ENCODE data around the gene UBXN10. TPM values are rescaled to one million over a fixed set of nuclear protein-coding genes. Genes with fewer than 3 reads are reported as not detected.

Gene UBXN10
- total and polyA plus RNA-seq, 7 donors = 0.04 to 0.48 (median 0.17) TPM

DNA sequence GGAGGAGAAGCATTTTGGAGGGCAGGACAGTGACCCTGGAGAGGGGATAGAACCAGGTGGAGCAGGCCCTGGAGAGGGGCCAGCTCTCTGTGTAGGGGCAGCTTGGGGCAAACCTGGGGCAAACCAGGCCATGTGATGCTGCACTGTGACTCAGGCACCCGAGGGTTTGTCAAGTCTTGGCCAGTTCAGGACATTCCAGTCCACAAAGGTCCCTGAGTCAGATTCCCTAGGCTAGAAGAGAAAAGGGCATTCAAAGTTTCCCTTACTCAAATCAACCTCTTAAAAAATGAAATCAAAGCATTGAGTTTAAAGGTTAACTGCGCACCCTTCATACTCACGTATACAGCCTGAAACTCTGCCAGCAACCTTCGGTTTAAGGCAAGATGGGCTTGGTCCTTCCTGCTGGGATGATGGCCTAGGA is 25.6 kb downstream of the UBXN10 start:
- H3K4me3 ChIP-seq = no peak overlapping the region
- no peaks in the 10 kb centered on the region for H3K36me3 ChIP-seq (ENCODE audit: insufficient read depth in 1 of 2, low read depth in 1 of 2)
- peaks cover 4% of the 10 kb centered on the region for H3K4me1 ChIP-seq
- H3K9me3 ChIP-seq = no peaks in the 10 kb centered on the region
- no peak for DNase-seq
- H3K27ac ChIP-seq = no peak overlapping the region
- WGBS, 3 donors = 55 to 69% (median 58%) methylated on average over 4 of the region's 4 CpGs
- intact Hi-C loops (cut with DNase I) = loop anchor here (5.0 to 10.0 kb wide), 3 partner anchors 161 to 223 kb away; no protein-coding TSS in a partner anchor
- no peak for ATAC-seq
- H3K27me3 ChIP-seq (ENCODE audit: insufficient read depth in 3 of 3, low read length in 2 of 3) = peaks cover 0 to 17% (median 0%) of the 10 kb centered on the region in 3 donors
- TF ChIP-seq, protein P1, sequence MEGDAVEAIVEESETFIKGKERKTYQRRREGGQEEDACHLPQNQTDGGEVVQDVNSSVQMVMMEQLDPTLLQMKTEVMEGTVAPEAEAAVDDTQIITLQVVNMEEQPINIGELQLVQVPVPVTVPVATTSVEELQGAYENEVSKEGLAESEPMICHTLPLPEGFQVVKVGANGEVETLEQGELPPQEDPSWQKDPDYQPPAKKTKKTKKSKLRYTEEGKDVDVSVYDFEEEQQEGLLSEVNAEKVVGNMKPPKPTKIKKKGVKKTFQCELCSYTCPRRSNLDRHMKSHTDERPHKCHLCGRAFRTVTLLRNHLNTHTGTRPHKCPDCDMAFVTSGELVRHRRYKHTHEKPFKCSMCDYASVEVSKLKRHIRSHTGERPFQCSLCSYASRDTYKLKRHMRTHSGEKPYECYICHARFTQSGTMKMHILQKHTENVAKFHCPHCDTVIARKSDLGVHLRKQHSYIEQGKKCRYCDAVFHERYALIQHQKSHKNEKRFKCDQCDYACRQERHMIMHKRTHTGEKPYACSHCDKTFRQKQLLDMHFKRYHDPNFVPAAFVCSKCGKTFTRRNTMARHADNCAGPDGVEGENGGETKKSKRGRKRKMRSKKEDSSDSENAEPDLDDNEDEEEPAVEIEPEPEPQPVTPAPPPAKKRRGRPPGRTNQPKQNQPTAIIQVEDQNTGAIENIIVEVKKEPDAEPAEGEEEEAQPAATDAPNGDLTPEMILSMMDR (IDR thresholded peaks at IDR 0.05) = no peak

DNA sequence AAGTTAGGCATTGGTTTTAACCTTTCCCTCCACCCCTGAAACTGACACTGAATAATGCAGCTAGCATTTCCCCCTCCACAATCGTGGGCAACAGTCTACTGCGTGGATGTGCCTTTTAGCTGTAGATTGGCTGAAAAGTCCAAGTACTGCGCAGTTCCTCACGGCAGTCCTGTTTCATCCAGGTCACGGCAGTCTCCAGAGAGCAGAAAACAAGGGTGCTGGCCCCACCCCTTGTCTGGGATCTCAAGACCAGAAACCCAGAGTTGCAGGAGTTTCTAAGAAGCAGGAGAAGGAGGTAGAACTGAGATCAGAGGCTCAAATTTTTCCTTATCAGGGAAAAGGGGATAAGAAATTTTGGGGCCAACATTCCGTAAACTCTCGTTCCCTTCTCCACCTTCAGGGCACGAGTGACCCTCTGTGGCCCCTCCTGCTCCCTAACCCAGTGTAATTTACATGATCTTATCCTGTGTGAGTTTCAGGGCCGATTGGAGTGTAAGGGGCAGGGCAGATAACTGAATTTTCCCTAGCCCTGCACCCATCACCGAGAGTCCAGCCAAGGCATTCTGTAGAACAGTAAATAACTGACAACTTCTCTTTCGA is 26.3 kb downstream of the UBXN10 start:
- Histone ChIP-seq H3K4me3 (no peak overlapping the region), H3K36me3 (ENCODE audit: insufficient read depth in 1 of 2, low read depth in 1 of 2) (no peaks in the 10 kb centered on the region), H3K27ac (no peak overlapping the region), H3K4me1 (peaks cover 4% of the 10 kb centered on the region), H3K27me3 (ENCODE audit: insufficient read depth in 3 of 3, low read length in 2 of 3) (peaks cover 0 to 20% (median 0%) of the 10 kb centered on the region in 3 donors), H3K9me3 (no peaks in the 10 kb centered on the region)
- WGBS, 3 donors = 67 to 70% (median 68%) methylated on average over 11 of the region's 11 CpGs
- ATAC-seq = peak in 1 of 4 donors; percentile 26
- TF ChIP-seq, protein P1 (IDR thresholded peaks at IDR 0.05) = no peak
- no peak for DNase-seq
- intact Hi-C loops (cut with DNase I) = loop anchor here (2.0 to 10.0 kb wide), 4 partner anchors 160 to 281 kb away; no protein-coding TSS in a partner anchor

DNA sequence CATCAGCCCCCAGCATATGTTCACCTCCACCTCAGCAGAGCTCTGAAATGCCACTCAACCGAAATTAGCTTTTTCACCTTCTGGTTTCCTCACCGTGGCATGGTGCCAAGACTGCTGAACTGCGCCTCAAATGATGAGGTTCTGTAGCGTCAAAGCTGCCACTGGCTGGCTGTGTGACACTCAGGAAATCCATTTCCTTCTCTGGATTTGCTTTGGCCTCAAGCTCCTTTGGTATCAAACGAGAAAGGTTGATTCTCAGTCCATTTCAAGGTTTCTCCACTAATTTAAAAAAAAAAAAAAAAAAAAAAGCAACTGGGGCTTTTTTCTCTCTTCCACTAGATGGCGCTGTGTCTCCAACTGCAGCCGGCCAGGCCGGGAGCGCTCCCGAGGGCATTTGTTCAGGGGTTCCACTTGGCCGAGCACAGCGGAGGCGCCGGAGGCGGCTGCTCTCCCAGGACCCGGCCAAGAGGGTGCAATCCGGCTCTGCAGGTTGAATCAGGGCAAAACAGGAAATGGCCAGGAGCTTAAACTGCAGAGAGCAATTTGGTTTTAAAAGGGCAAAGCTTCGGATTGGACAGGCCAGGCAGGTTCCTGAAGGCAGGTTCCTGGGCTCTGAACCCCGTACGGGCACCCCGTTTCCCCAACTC is 26.9 kb downstream of the UBXN10 start:
- intact Hi-C loops (cut with DNase I) = loop anchor here (2.0 to 10.0 kb wide), 4 partner anchors 159 to 280 kb away; no protein-coding TSS in a partner anchor

DNA sequence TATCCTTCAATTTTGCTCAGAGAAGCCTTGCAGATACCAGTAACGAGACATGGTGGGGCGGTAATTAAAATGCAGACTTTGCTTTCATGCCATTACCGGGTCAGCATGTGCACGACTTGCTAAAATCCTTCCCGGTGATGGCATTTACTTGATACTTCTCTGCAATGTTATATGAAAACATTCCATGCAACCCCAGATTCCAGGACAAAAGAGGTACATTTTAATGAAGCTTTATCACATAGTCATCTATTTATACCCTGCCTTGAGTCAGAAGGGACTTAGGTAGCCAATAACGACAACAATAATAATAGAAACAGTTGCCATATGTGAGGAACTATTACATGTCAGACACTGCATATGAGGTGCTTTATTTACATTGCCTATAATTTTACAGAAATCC is 29.8 kb downstream of the UBXN10 start:
- intact Hi-C loops (cut with DNase I) = loop anchor here (2.0 to 10.0 kb wide), 3 partner anchors 207 to 277 kb away; no protein-coding TSS in a partner anchor
- H3K4me1 ChIP-seq = peaks cover 4% of the 10 kb centered on the region
- H3K4me3 ChIP-seq = no peak overlapping the region
- ATAC-seq = no peak
- no peak overlapping the region for H3K27ac ChIP-seq
- H3K36me3 ChIP-seq (ENCODE audit: insufficient read depth in 1 of 2, low read depth in 1 of 2) = no peaks in the 10 kb centered on the region
- no peak for DNase-seq
- TF ChIP-seq, protein P1 (IDR thresholded peaks at IDR 0.05) = no peak
- WGBS, 3 donors = 72 to 73% (median 73%) methylated on average over 6 of the region's 6 CpGs
- H3K27me3 ChIP-seq (ENCODE audit: insufficient read depth in 3 of 3, low read length in 2 of 3) = peaks cover 0 to 13% (median 0%) of the 10 kb centered on the region in 3 donors
- H3K9me3 ChIP-seq = no peaks in the 10 kb centered on the region

More for the DNA sequence above, 26.9 kb downstream of the UBXN10 start:
- DNase-seq = peak; percentile 55 to 81
- Histone ChIP-seq H3K9me3 (no peaks in the 10 kb centered on the region), H3K4me3 (peak overlapping the region; percentile 32), H3K27ac (no peak overlapping the region), H3K27me3 (ENCODE audit: insufficient read depth in 3 of 3, low read length in 2 of 3) (peaks cover 0 to 20% (median 0%) of the 10 kb centered on the region in 3 donors), H3K36me3 (ENCODE audit: insufficient read depth in 1 of 2, low read depth in 1 of 2) (no peaks in the 10 kb centered on the region), H3K4me1 (peaks cover 4% of the 10 kb centered on the region)
- ATAC-seq = peak; percentile 54 to 89 (median 78)
- TF ChIP-seq, protein P1 (IDR thresholded peaks at IDR 0.05) = peak; percentile 73
- WGBS, 3 donors = 3 to 6% (median 3%) methylated on average over 21 of the region's 21 CpGs

Measured in psoas muscle (tissue), 8 donors.